Chondrocyte (in vitro differentiated cells): ENCODE data around the gene TAF11. TPM values are rescaled to one million over a fixed set of nuclear protein-coding genes. Genes with fewer than 3 reads are reported as not detected.

Source experiments
- DNase-seq: peaks from one replicate; pipeline ENCODE4 v3.0.0; 2021; ENCODE audit warnings: mixed read lengths, low spot score
- H3K27ac Mint-ChIP-seq: one replicate; pipeline ENCODE4 v1.8.0; 2021; ENCODE audit warnings: mild to moderate bottlenecking, moderate library complexity, mixed read lengths; ENCODE audit not compliant: unreplicated experiment
- H3K27me3 Mint-ChIP-seq: 2 replicates; pipeline ENCODE4 v1.8.0; 2021; ENCODE audit warnings: low read depth, mixed read lengths
- H3K36me3 Mint-ChIP-seq: 2 replicates; pipeline ENCODE4 v1.8.0; 2021; ENCODE audit warnings: low read depth, mixed read lengths
- H3K4me1 Mint-ChIP-seq: 2 replicates; pipeline ENCODE4 v1.8.0; 2021; ENCODE audit warnings: low read depth, mild to moderate bottlenecking, mixed read lengths
- H3K4me3 Mint-ChIP-seq: one replicate; pipeline ENCODE4 v1.8.0; 2021; ENCODE audit warnings: mild to moderate bottlenecking, moderate library complexity, mixed read lengths; ENCODE audit not compliant: unreplicated experiment
- H3K9me3 Mint-ChIP-seq: 2 replicates; pipeline ENCODE4 v1.8.0; 2021; ENCODE audit warnings: low read depth, mixed read lengths
- total RNA-seq: library from RNA; stranded (reverse); gene quantifications from 3 replicates; pipeline ENCODE4 v1.2.1, GENCODE V29; 2021
- TF ChIP-seq, protein P1 (sequence below): fragments of 200-600 bp; sonication (generic); IDR thresholded peaks from 2 replicates; pipeline ENCODE4 v1.5.0; 2021; ENCODE audit warnings: antibody characterized with exemption, mild to moderate bottlenecking, moderate library complexity

Gene TAF11
- total RNA-seq, 1 donor from 2014 or later = 30.5 TPM

DNA sequence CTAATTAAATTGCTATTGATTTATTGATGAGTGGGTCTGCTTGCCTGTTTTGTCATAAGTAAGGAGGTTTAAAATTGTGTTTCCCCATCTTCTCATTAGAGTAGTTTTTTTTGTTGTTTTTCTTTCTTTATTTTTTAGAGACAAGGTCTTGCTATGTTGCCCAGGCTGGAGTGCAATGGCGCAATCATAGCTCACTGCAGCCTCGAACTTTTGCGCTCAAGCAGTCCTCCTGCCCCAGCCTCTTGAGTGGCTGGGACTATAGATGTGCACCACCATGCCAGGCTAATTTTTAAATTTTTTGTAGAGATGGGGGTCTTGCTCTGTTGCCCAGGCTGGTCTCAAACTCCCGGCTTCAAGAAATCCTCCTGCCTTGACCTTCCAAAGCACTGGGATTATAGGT, 32.3 kb upstream of the TAF11 start:
- Mint-ChIP-seq H3K27ac (no peak overlapping the region), H3K27me3 (no peaks in the 10 kb centered on the region), H3K36me3 (no peaks in the 10 kb centered on the region), H3K4me1 (peaks cover 18% of the 10 kb centered on the region), H3K4me3 (no peak overlapping the region), H3K9me3 (no peaks in the 10 kb centered on the region)
- DNase-seq = no peak
- TF ChIP-seq, protein P1, sequence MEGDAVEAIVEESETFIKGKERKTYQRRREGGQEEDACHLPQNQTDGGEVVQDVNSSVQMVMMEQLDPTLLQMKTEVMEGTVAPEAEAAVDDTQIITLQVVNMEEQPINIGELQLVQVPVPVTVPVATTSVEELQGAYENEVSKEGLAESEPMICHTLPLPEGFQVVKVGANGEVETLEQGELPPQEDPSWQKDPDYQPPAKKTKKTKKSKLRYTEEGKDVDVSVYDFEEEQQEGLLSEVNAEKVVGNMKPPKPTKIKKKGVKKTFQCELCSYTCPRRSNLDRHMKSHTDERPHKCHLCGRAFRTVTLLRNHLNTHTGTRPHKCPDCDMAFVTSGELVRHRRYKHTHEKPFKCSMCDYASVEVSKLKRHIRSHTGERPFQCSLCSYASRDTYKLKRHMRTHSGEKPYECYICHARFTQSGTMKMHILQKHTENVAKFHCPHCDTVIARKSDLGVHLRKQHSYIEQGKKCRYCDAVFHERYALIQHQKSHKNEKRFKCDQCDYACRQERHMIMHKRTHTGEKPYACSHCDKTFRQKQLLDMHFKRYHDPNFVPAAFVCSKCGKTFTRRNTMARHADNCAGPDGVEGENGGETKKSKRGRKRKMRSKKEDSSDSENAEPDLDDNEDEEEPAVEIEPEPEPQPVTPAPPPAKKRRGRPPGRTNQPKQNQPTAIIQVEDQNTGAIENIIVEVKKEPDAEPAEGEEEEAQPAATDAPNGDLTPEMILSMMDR = no peak

DNA sequence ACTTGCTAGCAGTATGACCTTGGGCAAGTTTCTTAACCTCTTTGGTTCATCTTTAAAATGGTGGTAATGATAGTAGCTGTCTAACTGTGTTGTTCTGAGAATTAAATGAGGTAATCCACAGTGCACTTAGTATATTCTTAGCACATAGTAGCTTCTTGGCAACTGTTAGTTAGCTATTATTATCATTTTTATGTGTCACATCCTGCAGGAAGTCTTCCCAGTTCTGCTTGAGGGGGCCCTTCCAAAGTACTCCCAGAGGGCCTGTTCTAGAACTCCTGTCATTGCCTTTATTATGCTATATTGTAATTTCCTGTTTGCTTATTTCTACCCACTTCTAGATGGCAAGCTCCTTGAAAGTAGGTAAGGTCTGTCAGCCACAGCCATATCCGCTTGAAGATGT, 31.8 kb upstream of the TAF11 start:
- H3K36me3 Mint-ChIP-seq = no peaks in the 10 kb centered on the region
- no peak for DNase-seq
- TF ChIP-seq, protein P1 = no peak
- H3K4me1 Mint-ChIP-seq = peaks cover 22% of the 10 kb centered on the region
- no peaks in the 10 kb centered on the region for H3K27me3 Mint-ChIP-seq
- H3K27ac Mint-ChIP-seq = no peak overlapping the region
- no peaks in the 10 kb centered on the region for H3K9me3 Mint-ChIP-seq
- H3K4me3 Mint-ChIP-seq = no peak overlapping the region

DNA sequence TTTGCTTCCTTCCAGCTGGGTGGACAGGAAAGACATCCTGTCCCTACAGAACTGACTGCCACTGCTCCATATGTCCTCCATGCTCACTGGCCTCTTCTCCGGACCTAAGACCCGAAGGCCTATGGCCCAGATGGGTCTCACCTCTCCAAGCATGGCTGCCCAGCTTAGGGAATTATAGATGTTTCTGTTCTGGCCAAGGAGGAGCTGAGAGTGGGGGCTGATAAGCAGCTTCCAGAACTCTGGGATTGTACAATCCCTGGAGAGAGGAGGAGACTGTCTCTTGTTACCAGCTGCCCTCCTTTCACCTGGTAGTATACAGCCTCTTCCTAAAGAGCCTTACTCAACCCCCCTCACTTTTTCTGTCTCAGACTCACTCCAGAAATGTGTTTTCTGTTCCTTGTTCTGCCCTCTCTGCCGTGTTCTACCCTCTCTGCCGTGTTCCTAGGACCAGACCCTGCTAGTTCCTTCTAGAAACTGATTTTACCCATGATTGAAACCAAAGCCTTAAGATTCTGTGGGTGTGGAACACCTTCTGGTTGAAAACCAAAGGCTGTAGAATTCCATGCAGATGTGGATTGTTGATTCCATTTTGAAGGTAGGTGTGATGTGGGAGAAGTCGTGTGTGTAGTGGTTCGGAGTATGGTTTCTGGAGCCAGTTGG, 29.9 kb upstream of the TAF11 start:
- H3K4me1 Mint-ChIP-seq = peaks cover 34% of the 10 kb centered on the region
- no peak overlapping the region for H3K4me3 Mint-ChIP-seq
- H3K27ac Mint-ChIP-seq = no peak overlapping the region

DNA sequence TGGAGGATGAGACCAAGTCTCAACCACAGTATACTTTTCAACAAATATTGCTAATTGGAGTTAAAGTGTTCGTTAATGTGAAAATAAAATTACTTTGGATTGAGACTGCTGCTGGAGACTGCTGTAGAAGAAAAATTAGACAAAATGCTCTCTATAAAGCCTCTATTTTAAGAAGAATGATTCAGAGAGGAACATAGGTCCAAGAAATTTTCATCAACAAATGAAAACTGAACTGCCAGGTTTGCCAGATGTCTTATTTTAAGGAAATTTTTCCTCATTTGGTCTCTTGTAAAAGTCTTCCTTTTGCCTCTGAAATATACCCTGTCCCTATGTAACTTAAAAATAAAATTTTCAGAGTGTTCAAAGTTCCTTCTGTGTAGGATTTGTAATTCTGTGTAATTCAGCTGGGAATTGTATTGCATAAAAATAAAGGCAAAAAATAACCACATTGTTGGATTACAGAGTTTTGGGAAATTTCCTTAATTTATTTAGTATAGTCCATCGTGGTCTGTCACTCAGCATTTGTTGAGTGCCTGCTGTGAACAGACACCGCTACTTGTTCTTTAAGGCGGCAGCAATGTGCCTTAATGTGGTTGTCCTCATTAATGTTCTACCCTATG, 28.6 kb upstream of the TAF11 start:
- H3K4me3 Mint-ChIP-seq = no peak overlapping the region
- H3K27ac Mint-ChIP-seq = peak overlapping the region; percentile 51
- no peaks in the 10 kb centered on the region for H3K36me3 Mint-ChIP-seq
- no peaks in the 10 kb centered on the region for H3K9me3 Mint-ChIP-seq
- no peak for DNase-seq
- H3K27me3 Mint-ChIP-seq = no peaks in the 10 kb centered on the region
- TF ChIP-seq, protein P1 = no peak
- peaks cover 39% of the 10 kb centered on the region for H3K4me1 Mint-ChIP-seq

More for the DNA sequence above, 29.9 kb upstream of the TAF11 start:
- H3K36me3 Mint-ChIP-seq = no peaks in the 10 kb centered on the region
- H3K9me3 Mint-ChIP-seq = no peaks in the 10 kb centered on the region
- H3K27me3 Mint-ChIP-seq = no peaks in the 10 kb centered on the region
- DNase-seq = no peak
- TF ChIP-seq, protein P1 = no peak

DNA sequence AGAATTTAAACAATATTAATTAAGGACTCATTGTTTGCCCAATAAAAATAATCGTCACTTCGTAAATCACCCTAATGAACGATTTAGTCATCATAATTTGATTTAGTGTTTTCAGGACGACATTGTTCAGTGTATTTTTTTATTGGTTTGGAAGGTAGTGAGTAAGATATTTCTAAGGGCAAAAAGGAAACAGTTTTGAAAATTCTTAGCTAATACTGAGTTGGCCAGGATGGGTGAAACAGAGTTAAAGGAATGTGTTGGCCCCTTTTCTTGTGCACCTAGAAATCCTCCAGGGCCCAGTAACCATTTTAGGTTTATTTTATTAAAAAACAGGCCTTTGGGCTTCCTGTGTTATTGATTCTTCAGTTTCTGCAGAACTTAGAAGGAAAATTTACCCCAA, 26.5 kb upstream of the TAF11 start:
- Mint-ChIP-seq H3K27ac (peak overlapping the region; percentile 24), H3K9me3 (no peaks in the 10 kb centered on the region), H3K36me3 (no peaks in the 10 kb centered on the region), H3K4me1 (peaks cover 41% of the 10 kb centered on the region), H3K27me3 (no peaks in the 10 kb centered on the region), H3K4me3 (no peak overlapping the region)
- no peak for DNase-seq
- TF ChIP-seq, protein P1 = no peak
